Ammon's horn (tissue), 1 donor: ENCODE results near the gene RDH11.

Experiments used
- DNase-seq: peaks from one replicate; pipeline ENCODE4 v3.0.0-alpha.2; 2016; ENCODE audit warnings: low spot score

The RDH11 gene

DNA sequence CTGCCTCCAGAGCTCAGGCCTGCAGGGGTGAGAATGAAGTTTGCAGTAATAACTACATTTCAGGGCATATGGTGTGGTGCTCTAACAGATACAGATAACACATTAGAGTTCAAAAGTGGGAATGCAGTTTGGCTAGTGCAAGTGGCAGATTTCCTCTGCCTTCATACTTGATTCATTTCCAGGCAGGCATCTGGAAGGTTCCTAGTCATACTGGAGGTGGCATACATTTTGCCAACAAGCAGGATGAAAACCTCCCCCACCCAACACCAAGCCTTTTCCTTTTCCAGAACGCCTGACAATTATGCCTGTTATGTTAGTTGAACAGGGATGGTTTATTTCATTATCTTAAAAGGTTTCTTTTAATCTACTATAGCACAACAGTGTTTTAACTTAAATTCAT, 45.4 kb downstream of the RDH11 start:
- peak; percentile 54 for DNase-seq

DNA sequence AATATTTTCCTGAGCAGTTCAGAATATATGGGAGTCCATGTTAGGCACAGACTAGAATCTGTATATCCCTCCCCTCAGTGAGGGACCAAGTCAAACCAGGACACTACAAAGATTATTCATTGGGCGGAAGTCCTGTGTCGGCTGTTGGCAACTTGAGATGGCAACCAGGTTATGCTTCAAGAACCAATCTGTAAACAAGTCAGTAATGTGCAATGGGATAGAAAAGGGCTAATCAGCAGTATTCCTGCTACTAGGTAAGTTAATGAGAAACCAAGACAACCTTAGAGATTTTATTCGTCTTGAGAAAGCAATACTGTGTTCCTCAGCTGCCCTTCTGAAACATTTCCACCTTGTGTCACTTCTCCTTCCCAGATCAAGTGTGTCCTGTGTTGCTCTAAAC, 49.4 kb downstream of the RDH11 start:
- no peak for DNase-seq

DNA sequence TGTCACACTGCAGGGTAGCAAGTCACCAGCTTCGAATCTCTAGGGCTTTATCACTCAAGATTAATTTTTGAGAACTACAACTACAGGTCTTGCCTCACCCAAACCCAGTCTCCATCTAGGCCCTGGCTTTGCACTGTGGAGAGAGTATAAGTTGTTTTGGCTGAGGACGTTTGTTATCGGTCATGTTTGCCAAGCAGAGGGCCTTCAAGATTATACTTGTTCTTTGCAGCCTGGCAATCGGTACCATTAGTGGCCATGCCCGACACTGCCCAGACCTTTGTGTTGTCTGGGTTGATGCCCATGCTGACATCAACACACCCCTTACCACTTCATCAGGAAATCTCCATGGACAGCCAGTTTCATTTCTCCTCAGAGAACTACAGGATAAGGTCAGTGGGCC, 50.1 kb downstream of the RDH11 start:
- no peak for DNase-seq

DNA sequence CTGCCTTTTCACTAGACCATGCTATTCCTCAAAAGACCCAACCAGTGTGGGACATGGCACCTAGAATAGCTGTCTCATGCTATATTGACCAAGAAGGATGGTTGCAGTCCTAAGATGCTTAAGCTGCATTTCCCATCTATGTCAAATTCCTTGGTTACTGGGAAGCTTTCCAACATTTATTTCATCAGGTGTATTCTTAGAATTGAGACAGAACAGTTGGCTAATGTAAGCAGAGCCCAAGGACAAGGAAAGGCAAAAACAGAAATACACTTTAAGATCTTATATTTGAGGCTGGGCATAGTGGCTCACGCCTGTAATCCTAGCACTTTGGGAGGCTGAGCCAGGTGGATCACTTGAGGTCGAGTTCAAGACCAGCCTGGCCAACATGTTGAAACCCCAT, 51.1 kb downstream of the RDH11 start:
- no peak for DNase-seq

DNA sequence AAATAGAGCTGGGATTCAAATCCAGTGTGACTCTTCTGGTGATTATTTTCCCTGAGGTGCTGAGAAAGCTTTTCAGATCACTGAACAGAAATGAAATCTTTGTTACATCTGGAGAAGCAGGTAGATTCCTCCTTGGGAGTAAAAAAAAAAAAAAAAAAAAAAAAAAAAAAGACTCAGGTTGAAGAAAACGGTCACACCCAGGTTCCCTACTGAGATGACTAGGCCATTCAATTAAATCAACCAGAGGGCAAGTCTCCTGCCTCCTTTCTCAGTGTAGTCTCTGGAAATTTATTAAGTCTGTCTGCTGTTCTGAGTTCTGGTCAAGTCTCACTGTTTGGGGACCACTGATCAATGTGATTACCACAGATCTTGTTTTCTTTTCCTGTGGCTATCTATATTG, 51.9 kb downstream of the RDH11 start:
- DNase-seq, result no peak

DNA sequence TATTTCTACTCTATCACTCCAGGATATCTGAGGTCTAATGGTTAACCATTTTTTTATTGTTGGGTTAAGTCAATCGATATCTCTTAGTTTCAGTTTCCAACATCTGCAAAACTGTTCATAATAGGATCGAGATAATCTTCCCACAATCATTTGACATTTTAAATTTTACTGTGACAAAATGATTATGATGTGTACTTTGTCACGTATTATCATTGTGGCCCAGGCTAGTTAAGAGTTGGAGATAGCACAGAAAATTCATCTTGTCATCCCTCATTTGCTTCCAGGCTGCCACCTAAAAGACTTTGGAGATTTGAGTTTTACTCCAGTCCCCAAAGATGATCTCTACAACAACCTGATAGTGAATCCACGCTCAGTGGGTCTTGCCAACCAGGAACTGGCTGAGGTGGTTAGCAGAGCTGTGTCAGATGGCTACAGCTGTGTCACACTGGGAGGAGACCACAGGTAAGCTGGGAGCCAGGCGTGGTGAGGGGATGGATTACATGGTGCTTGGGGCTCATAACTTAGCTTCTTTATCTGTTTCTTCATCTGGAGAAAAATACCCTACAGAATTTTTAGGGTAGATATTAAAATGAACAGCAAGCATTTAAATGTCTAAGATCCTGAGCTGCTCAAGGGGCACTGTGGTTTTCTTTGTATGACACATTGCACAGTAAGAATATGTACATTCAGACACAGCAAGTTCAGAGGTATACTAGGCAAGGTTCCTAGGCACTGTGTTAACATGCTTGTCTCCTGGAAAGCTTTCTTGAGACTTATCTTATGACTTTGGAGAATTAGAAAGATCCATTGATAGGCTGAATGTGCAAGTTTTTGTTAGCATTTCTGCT, 53.4 kb downstream of the RDH11 start:
- no peak for DNase-seq

DNA sequence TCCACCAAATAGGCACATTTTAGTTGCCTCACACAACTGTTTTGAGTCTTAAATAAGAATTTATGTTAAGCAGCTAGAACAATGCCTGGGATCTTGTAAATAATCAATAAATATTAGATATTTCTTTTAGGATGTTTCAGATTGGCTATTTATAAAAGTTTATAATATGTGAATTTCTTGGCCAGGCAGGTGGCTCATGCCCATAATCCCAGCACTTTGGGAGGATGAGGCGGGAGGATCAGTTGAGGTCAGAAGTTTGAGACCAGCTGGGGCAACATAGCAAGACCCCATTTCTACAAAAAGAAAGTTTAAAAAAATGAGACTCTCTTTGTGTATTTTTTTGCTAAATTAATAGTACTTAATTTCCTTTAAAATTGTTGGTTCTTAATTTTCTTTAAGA, 54.1 kb downstream of the RDH11 start:
- no peak for DNase-seq

DNA sequence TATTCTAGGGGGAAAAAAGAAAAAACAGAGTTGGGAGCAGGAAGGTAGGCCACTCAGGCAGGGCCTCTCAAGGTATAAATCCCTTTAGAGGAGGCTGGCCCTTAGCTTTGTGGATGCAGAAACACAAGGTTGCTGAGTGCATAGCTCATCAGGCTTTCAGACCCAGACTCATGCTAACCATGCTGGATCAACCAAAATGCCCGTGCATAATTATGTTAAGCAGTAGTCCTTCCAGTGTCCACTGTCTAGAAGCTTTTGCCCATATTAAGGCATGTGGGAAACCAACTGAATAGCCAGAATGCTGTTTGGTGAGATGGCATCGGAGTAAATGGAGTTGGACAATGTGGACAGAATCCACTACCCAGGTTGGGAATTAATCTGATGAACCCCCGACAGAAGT, 56.9 kb downstream of the RDH11 start:
- no peak for DNase-seq

DNA sequence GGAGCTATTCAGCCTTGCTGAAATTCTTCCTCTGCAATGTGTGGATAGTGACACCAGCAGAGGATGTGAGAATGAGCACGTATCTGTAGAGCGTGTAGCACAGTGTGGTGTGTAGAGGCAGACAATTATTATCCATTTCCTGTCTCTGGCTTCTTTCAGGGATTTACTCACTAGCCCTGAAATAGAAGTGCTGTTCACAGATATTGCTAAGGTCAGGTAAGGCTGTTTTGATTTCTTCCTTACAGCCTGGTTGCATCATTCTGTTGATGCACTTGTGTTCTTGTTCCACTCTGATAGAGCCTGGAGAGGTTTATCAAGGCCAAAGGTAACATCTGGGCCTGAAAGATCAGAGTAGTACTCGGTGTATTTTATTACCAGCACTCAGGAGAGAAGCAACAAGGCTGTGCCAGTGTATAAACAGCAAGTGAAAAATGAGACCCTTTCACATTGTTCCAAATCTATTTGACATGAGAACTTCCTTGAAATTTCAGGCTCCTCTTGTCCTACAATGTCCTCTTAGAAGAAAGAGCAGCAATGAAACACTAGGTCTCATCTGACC, 59.1 kb downstream of the RDH11 start:
- peak; percentile 30 for DNase-seq

DNA sequence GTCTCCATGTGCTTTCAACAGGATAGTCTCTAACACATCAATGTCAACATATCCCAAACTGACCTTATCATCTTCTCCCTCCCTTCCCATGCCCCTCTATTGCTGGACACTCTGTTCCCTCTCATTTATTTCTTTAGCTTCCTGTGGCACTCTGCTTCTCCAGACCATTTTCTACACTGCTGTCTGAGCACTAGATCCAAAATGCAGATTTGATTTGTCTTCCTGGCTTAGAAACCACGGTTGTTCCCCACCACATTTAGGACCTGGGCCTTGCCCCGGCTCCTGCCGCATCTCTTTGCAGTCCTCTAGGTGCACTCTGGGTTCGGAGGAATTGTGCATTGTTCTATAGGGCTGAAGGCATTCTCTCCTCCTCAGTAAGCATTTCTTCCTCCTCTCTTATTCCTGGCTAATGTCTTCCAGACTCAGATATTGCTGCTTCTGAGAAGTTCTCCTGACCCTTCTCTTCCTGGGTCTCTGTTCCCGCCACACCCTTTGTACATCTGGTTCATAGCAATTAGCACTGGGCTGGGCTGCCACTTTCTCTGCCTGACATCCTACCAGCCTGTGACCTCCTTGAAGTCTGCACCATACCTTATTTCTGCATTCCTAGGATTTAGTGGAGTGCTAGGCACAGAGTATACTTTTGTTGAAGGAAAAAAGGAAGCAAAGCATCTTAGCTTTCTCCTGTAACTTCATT, 62.0 kb downstream of the RDH11 start:
- DNase-seq, result no peak

DNA sequence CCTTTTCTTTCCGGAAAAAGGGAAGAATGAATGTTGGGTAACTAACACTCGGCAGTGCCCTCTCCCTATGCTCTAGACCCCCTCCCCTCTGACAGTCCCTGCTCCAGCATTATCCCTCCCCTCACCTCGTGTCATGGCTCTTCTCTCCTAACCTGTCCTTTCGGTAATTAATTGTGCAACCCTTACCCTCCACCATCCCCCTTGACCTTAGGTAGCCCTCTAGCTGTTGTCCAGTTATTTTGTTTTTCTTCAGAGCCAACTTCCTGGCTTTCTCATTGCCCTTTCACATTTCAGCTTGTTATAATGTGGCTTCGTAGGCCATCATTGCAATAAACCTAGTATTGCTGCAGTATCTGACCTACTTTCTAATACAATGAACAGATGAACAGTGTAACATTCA, 64.6 kb downstream of the RDH11 start:
- no peak for DNase-seq

DNA sequence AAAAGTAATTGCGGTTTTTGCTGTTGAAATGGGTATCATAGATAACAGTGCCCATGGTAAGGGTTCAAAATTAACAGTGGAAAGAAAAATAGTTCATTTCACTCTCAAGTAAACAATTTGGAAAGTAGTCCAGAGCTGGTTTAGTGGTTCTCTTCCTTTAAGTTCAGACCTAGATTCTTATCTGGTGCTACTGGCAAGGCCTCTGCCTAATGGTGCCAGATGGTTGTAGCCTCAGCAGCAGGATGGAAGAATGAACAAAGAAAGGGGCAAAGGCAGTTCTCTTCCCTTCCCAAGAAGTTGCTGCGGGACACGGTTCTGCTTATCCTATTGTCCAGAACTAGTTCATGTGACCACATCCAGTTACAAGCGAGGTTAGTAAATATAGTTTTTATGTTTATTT, 65.4 kb downstream of the RDH11 start:
- no peak for DNase-seq

DNA sequence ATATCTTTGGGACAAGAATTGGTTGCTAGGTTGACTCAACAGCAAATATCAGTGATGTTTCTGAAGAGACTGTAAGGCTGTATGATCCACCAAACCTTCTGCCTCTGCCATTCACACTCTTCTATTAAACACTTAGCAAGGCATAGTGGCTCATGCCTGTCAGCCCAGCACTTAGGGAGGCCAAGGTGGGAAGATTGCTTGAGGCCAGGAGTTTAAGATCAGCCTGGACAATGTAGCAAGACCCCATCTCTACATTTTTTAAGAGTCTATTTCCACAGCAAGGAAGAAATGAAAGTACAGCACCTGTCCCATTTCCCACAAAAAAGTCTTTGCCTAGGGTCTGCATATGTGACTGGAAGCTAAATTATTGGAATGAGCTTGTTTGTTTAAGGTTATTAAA, 68.0 kb downstream of the RDH11 start:
- no peak for DNase-seq
